Mucosa of rectum (tissue), 2 donors: ENCODE measurements around the gene PCSK1N.

Source experiments
- H3K27ac ChIP-seq, 2 donors: one replicate each; pipeline ENCODE4 v1.7.0; 2013; ENCODE audit warnings: inconsistent platforms in 2 of 2, low read depth in 2 of 2, low read length in 2 of 2
- H3K27me3 ChIP-seq, 2 donors: one replicate each; pipeline ENCODE4 v1.7.0; 2013; ENCODE audit warnings: low read length in 2 of 2; ENCODE audit not compliant: control insufficient read depth in 2 of 2, insufficient read depth in 2 of 2
- H3K36me3 ChIP-seq, 2 donors: one replicate each; pipeline ENCODE4 v1.7.0; 2013; ENCODE audit warnings: low read length in 2 of 2; ENCODE audit not compliant: control insufficient read depth in 2 of 2, insufficient read depth in 2 of 2
- H3K4me1 ChIP-seq, 2 donors: one replicate each; pipeline ENCODE4 v1.7.0; 2013; ENCODE audit warnings: low read length in 2 of 2, mild to moderate bottlenecking in 1 of 2; ENCODE audit not compliant: control insufficient read depth in 2 of 2, insufficient read depth in 2 of 2
- H3K4me3 ChIP-seq, 2 donors: one replicate each; pipeline ENCODE4 v1.7.0; 2013; ENCODE audit warnings: low read length in 2 of 2
- H3K9ac ChIP-seq, 2 donors: one replicate each; pipeline ENCODE4 v1.7.0; 2013; ENCODE audit warnings: low read length in 2 of 2, low read depth in 1 of 2, mild to moderate bottlenecking in 1 of 2
- H3K9me3 ChIP-seq, 2 donors: one replicate each; pipeline ENCODE4 v1.7.0; 2013; ENCODE audit warnings: low read length in 2 of 2; ENCODE audit not compliant: control insufficient read depth in 2 of 2
- donor health status: healthy.
- donor health status: Normal muscosa, but diverticular disease.

The PCSK1N gene

GRCh38 chrX:48839686-48840085 lies 4.3 kb upstream of the PCSK1N start:
- H3K27ac ChIP-seq: no peak overlapping the region
- peaks cover 3 to 4% of the 10 kb centered on the region in 2 donors for H3K27me3 ChIP-seq
- no peaks in the 10 kb centered on the region for H3K4me1 ChIP-seq
- H3K4me3 ChIP-seq: no peak overlapping the region
- no peak overlapping the region for H3K9ac ChIP-seq
- no peaks in the 10 kb centered on the region for H3K36me3 ChIP-seq
- H3K9me3 ChIP-seq: no peaks in the 10 kb centered on the region

DNA sequence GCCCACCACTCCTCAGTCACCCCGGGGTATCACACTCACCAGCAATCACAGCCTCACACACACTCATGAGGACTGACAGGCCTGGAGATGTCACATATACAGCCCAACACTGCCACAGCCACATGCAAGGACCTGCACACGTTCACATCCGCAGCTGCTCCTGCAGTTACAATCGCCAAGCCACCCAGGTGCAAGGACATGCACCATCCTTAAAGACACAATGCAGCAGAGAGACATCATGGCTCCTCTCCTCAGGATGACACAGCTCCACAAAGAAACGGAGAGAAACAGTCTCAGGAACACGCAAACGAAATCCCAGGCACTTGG lies 1.1 kb downstream of the PCSK1N start:
- Histone ChIP-seq H3K27ac (no peak overlapping the region), H3K9ac (no peak overlapping the region), H3K4me1 (no peaks in the 10 kb centered on the region), H3K9me3 (no peaks in the 10 kb centered on the region), H3K27me3 (peaks cover 8 to 28% of the 10 kb centered on the region in 2 donors), H3K36me3 (no peaks in the 10 kb centered on the region), H3K4me3 (no peak overlapping the region)

DNA sequence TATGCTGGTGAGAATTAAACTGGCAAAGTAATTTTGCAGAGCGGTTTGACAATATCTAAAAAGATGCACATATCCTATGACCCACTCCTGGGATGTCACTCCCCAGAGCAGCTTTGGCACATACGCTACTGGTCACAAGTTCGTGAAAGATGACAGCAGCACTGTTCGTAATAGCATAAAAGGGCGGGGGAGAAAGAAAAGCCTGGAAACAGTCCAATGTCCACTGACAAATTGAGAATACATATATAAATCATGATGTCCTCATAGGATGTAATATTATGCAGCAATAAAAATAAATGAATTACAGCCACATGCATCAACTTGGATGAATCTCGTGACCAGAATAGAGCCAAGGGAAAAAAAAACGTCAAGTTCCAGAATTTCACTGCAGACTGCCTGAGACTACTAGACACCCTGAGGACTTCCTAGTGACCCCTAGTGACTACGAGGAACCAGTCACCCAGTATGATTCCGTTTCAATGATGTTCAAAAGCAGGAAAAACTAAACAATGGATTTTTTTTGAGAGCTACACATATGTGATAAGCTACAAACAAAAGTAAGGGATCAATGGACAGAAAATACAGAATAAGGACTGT lies 1.8 kb downstream of the PCSK1N start:
- Histone ChIP-seq H3K9me3 (no peaks in the 10 kb centered on the region), H3K27ac (no peak overlapping the region), H3K36me3 (no peaks in the 10 kb centered on the region), H3K9ac (no peak overlapping the region), H3K4me3 (no peak overlapping the region), H3K4me1 (no peaks in the 10 kb centered on the region), H3K27me3 (peaks cover 8 to 28% of the 10 kb centered on the region in 2 donors)

GRCh38 chrX:48831909-48832291 lies 3.5 kb downstream of the PCSK1N start:
- Histone ChIP-seq H3K27me3 (peaks cover 8 to 28% of the 10 kb centered on the region in 2 donors), H3K9ac (no peak overlapping the region), H3K4me3 (no peak overlapping the region), H3K27ac (no peak overlapping the region), H3K36me3 (no peaks in the 10 kb centered on the region), H3K9me3 (no peaks in the 10 kb centered on the region), H3K4me1 (no peaks in the 10 kb centered on the region)

- H3K4me3 ChIP-seq: no peak overlapping the region
- no peaks in the 10 kb centered on the region for H3K4me1 ChIP-seq
- peaks cover 8 to 28% of the 10 kb centered on the region in 2 donors for H3K27me3 ChIP-seq
- H3K36me3 ChIP-seq: no peaks in the 10 kb centered on the region
- no peaks in the 10 kb centered on the region for H3K9me3 ChIP-seq
- H3K27ac ChIP-seq: no peak overlapping the region
- H3K9ac ChIP-seq: no peak overlapping the region
These were observed 4.1 kb downstream of the PCSK1N start for GRCh38 chrX:48831136-48831908.

DNA sequence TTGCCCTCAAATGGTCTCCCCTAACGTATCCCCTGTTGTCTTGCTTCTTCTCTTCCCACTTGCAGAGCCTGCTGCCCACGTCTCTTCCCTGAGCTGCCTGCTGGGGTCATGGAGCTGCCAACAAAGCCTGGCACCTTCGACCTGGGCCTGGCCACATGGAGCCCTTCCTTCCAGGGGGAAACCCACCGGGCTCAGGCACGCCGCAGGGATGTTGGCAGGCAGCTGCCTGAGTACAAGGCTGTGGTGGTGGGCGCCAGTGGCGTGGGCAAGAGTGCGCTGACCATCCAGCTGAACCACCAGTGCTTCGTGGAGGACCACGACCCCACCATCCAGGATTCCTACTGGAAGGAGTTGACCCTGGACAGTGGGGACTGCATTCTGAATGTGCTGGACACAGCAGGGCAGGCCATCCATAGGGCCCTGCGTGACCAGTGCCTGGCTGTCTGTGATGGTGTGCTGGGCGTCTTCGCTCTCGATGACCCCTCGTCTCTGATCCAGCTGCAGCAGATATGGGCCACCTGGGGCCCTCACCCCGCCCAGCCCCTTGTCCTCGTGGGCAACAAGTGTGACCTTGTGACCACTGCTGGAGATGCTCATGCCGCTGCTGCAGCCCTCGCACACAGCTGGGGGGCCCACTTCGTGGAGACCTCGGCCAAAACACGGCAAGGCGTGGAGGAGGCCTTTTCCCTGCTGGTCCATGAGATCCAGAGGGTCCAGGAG lies 6.2 kb downstream of the PCSK1N start:
- no peak overlapping the region for H3K9ac ChIP-seq
- peaks cover 4 to 21% of the 10 kb centered on the region in 2 donors for H3K27me3 ChIP-seq
- no peaks in the 10 kb centered on the region for H3K4me1 ChIP-seq
- H3K36me3 ChIP-seq: no peaks in the 10 kb centered on the region
- no peak overlapping the region for H3K27ac ChIP-seq
- peaks cover 0 to 6% of the 10 kb centered on the region in 2 donors for H3K9me3 ChIP-seq
- no peak overlapping the region for H3K4me3 ChIP-seq

- Histone ChIP-seq H3K9ac (no peak overlapping the region), H3K36me3 (peaks cover 4 to 5% of the 10 kb centered on the region in 2 donors), H3K4me1 (no peaks in the 10 kb centered on the region), H3K4me3 (no peak overlapping the region), H3K27ac (no peak overlapping the region), H3K9me3 (peaks cover 0 to 6% of the 10 kb centered on the region in 2 donors), H3K27me3 (peaks cover 4 to 13% of the 10 kb centered on the region in 2 donors)
These were observed 7.8 kb downstream of the PCSK1N start for GRCh38 chrX:48827654-48827968.

DNA sequence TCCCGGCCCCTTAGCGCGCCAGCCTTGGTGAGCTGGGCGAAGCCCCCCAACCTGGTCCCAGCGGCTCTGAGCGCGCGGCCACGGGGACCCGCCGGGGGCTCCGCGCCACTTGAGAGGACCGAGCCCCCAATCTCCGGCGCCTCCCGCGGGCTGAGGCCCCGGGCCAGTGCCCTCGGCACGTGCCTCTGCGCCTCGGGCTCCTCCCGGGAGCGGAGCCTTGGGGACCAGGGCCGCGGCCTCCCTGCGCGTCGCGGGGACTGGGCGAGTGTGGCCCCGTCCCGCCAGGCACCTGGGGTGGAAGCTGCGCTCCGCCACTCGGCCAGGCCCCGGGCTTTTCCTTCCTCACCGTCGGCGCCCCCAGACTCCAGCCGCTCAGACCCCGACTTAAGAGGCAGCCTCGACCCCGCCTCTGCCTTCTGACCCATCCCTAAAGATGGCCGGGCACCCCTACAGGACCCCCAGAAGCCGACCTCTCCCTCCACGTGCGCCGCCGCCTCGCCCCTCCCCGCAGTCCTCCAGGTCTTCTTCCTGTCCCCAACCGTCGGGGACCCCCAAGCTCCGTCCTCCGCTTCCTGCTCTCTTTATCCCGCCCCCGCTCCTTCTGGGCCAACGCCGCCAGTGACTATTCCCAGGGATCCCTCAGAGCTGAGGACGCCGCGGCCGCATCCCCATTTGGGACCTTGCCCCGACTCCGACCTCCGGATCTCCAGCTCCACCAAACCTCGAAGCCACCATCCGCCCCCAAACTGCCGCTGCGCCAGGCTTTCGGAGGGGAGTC lies 8.3 kb downstream of the PCSK1N start:
- Histone ChIP-seq H3K27me3 (peaks cover 4 to 11% of the 10 kb centered on the region in 2 donors), H3K4me3 (no peak overlapping the region), H3K9ac (no peak overlapping the region), H3K4me1 (no peaks in the 10 kb centered on the region), H3K9me3 (peaks cover 0 to 6% of the 10 kb centered on the region in 2 donors), H3K36me3 (peaks cover 6 to 7% of the 10 kb centered on the region in 2 donors), H3K27ac (no peak overlapping the region)

DNA sequence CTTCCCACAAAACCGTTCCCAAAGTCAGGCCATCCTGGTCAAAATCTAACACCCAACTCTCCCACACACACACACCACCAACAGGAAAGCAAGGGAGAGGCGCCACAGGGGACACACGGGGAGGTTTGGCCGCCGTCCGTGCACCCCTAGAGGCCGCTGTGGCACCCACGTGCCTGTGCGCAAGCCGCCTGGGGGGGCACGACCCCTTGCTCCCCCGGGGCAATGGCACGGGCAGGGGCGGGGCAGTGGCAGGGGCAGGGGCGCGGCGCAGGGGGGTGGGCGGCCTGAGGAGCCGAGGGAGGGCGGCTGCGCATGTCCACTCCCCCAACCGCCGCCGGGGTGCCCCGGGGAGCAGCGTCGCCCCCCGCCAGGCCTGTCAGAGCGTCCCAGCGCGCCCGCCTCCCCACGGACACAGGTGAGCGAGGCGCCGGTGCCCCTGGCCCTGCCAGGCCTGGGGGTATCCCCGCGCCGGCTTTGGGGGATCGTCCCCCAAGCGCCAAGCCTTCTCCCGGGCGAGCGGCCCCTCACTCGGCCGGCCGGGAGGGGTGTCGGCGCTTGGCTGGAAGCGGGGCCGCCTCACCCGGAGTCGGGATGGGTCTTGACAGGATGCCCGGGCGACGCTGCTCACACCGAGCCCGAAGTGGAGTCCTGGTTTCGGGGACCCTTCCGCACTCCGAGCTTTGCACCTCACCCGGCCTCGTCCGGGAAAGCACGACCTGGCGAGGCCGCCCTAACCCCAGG lies 9.1 kb downstream of the PCSK1N start, which contains the start of gene ERAS:
Gene ERAS, plus strand, starts transcription at position 379 of the 741 bp plus-strand sequence. CDS start 2,611 bp downstream, outside the sequence.
- H3K9ac ChIP-seq: no peak within 1 kb of the TSS
- H3K27ac ChIP-seq: no peak within 1 kb of the TSS
- H3K9me3 ChIP-seq: peaks cover 0 to 6% of the 10 kb centered on the region in 2 donors
- peaks cover 7 to 8% of the 10 kb centered on the region in 2 donors for H3K36me3 ChIP-seq
- no peaks in the 10 kb centered on the region for H3K4me1 ChIP-seq
- peaks cover under 1 to 8% of the 10 kb centered on the region in 2 donors for H3K27me3 ChIP-seq
- H3K4me3 ChIP-seq: no peak within 1 kb of the TSS
